Measurements from ENCODE around the gene RGS6. TPM values are rescaled to one million over a fixed set of nuclear protein-coding genes. Genes with fewer than 3 reads are reported as not detected.

The RGS6 gene
- total RNA-seq, 3 donors from 2014 or later: 3.4 to 9.2 (median 4.5) TPM

GRCh38 chr14:72613231-72613974 is 681.2 kb downstream of the RGS6 start:
- no peak for DNase-seq (ENCODE audit: low spot score in 2 of 2)

GRCh38 chr14:72613975-72614319 is 681.7 kb downstream of the RGS6 start:
- DNase-seq (ENCODE audit: low spot score in 2 of 2): no peak
- H3K27me3 ChIP-seq: no peaks in the 10 kb centered on the region
- H3K4me1 ChIP-seq: peaks cover 0 to 11% of the 10 kb centered on the region in 2 donors
- no peaks in the 10 kb centered on the region for H3K36me3 ChIP-seq
- H3K9me3 ChIP-seq: no peaks in the 10 kb centered on the region
- intact Hi-C loops (cut with DNase I; ENCODE audit: low total_unique reads): no loop called here
- no peak overlapping the region for H3K4me3 ChIP-seq
- peak overlapping the region in 1 of 2 donors; percentile 48 for H3K27ac ChIP-seq
- TF ChIP-seq, protein P1, sequence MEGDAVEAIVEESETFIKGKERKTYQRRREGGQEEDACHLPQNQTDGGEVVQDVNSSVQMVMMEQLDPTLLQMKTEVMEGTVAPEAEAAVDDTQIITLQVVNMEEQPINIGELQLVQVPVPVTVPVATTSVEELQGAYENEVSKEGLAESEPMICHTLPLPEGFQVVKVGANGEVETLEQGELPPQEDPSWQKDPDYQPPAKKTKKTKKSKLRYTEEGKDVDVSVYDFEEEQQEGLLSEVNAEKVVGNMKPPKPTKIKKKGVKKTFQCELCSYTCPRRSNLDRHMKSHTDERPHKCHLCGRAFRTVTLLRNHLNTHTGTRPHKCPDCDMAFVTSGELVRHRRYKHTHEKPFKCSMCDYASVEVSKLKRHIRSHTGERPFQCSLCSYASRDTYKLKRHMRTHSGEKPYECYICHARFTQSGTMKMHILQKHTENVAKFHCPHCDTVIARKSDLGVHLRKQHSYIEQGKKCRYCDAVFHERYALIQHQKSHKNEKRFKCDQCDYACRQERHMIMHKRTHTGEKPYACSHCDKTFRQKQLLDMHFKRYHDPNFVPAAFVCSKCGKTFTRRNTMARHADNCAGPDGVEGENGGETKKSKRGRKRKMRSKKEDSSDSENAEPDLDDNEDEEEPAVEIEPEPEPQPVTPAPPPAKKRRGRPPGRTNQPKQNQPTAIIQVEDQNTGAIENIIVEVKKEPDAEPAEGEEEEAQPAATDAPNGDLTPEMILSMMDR (IDR thresholded peaks at IDR 0.05): no peak
- TF ChIP-seq POLR2A (IDR thresholded peaks at IDR 0.05) (no peak), POLR2AphosphoS5 (IDR thresholded peaks at IDR 0.05) (no peak)

More at GRCh38 chr14:72613231-72613974, 681.2 kb downstream of the RGS6 start:
- H3K27ac ChIP-seq: peak overlapping the region in 1 of 2 donors; percentile 48
- H3K4me1 ChIP-seq: peaks cover 0 to 11% of the 10 kb centered on the region in 2 donors
- no peak overlapping the region for H3K4me3 ChIP-seq
- H3K9me3 ChIP-seq: no peaks in the 10 kb centered on the region
- TF ChIP-seq, protein P1 (IDR thresholded peaks at IDR 0.05): no peak
- TF ChIP-seq POLR2AphosphoS5 (IDR thresholded peaks at IDR 0.05): no peak
- TF ChIP-seq POLR2A (IDR thresholded peaks at IDR 0.05): no peak
- H3K36me3 ChIP-seq: no peaks in the 10 kb centered on the region
- no peaks in the 10 kb centered on the region for H3K27me3 ChIP-seq
- intact Hi-C loops (cut with DNase I; ENCODE audit: low total_unique reads): no loop called here

- no peaks in the 10 kb centered on the region for H3K27me3 ChIP-seq
- TF ChIP-seq POLR2AphosphoS5 (IDR thresholded peaks at IDR 0.05) (no peak), POLR2A (IDR thresholded peaks at IDR 0.05) (no peak)
- TF ChIP-seq, protein P1 (IDR thresholded peaks at IDR 0.05): no peak
- intact Hi-C loops (cut with DNase I; ENCODE audit: low total_unique reads): no loop called here
- DNase-seq (ENCODE audit: low spot score in 2 of 2): no peak
- H3K9me3 ChIP-seq: no peaks in the 10 kb centered on the region
- no peak overlapping the region for H3K4me3 ChIP-seq
- H3K36me3 ChIP-seq: no peaks in the 10 kb centered on the region
- H3K4me1 ChIP-seq: peaks cover 0 to 11% of the 10 kb centered on the region in 2 donors
- H3K27ac ChIP-seq: no peak overlapping the region
Measured at GRCh38 chr14:72614365-72614764, 682.1 kb downstream of the RGS6 start.

DNA sequence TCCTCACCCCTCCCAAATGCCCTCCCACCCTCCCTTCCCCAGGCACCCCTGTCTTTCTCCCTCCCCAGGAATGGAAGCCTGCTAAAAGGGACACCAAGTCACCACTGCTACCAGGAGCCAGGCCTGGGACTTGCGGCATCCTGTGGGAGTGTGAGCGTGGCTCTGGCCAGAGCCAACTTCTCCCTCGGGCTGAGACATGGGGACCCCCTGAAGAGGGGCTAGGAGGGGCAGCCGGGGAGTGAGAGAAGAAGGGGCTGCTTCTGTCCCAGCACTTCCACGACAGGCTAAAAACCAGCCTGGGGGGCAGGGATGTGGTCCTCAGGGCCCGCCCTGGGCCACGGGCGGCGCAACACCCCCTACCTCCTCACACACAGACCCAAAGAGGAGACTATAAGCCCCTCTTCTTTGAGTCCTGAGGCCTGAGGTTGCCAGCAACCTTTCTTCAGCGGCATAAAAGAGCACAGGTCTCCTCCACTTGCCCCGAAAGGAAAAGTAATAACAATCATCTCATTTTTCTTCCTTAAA is 682.7 kb downstream of the RGS6 start:
- H3K27me3 ChIP-seq: no peaks in the 10 kb centered on the region
- no peaks in the 10 kb centered on the region for H3K36me3 ChIP-seq
- TF ChIP-seq, protein P1 (IDR thresholded peaks at IDR 0.05): no peak
- TF ChIP-seq POLR2A (IDR thresholded peaks at IDR 0.05) (no peak), POLR2AphosphoS5 (IDR thresholded peaks at IDR 0.05) (no peak)
- peaks cover 0 to 11% of the 10 kb centered on the region in 2 donors for H3K4me1 ChIP-seq
- H3K27ac ChIP-seq: peak overlapping the region; percentile 75 to 84
- no peak for DNase-seq (ENCODE audit: low spot score in 2 of 2)
- no peaks in the 10 kb centered on the region for H3K9me3 ChIP-seq
- H3K4me3 ChIP-seq: no peak overlapping the region
- intact Hi-C loops (cut with DNase I; ENCODE audit: low total_unique reads): no loop called here

GRCh38 chr14:72615451-72616121 is 683.4 kb downstream of the RGS6 start:
- peaks cover 0 to 11% of the 10 kb centered on the region in 2 donors for H3K4me1 ChIP-seq
- intact Hi-C loops (cut with DNase I; ENCODE audit: low total_unique reads): no loop called here
- no peaks in the 10 kb centered on the region for H3K36me3 ChIP-seq
- H3K9me3 ChIP-seq: no peaks in the 10 kb centered on the region
- H3K27me3 ChIP-seq: no peaks in the 10 kb centered on the region
- TF ChIP-seq POLR2A (IDR thresholded peaks at IDR 0.05) (no peak), POLR2AphosphoS5 (IDR thresholded peaks at IDR 0.05) (no peak)
- TF ChIP-seq, protein P1 (IDR thresholded peaks at IDR 0.05): no peak
- peak overlapping the region; percentile 75 to 84 for H3K27ac ChIP-seq
- DNase-seq (ENCODE audit: low spot score in 2 of 2): no peak
- H3K4me3 ChIP-seq: no peak overlapping the region

All from breast epithelium (tissue), 4 donors.